Head of caudate nucleus (tissue), 42 donors: ENCODE results near the gene COL23A1.
A peak's percentile ranks its signal among the peaks of the same experiment; 100 is the strongest.

ENCODE experiments used
- DNase-seq, 42 donors: peaks; one replicate each; pipeline versions ENCODE4 v3.0.0 to v3.0.0-alpha.2; 2020 to 2021; ENCODE audit warnings: mixed read lengths in 7 of 42
- intact Hi-C: fragments of 100-400 bp; cut with DNase I; formaldehyde crosslinking; loops from one replicate; pipeline ENCODE4 v1.15.0; 2022

The COL23A1 gene

DNA sequence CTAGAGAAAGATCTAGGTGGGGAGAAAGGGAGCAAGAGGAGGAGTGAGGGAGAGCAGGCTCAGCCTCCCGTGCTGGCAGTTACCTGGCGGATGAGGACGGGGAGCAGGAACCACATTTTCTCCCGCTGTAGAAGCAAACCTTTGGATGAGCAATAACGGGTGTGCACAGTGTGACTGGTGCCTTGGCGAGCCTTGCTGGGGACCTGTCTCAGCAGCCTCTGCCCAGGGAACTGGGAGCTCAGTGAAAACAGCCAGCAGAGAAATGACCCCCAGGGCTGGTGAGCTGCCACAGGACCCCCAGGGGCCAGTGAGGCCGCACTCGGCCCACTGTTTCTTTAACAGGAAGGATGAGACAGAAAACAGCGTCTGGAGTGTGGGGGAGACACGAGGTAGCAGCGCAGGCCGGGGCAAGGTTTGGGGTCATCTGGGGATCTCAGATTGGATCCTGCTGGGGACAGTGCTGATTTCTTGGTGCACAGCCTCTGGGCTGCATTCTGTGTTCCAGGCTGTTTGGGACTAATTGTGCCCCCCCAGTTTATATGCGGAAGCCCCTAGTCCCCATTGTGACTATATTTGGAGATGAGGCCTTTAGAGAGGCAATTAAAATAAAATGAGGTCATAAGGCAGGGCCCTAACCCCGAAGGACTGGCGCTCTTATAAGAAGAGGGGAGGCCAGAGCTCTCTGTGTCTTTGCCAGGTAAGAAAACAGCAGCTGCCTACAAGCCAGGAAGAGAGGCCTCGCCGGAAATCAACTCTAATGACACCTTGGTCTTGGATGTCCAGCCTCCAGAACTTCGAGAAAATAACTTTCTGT lies 238.8 kb downstream of the COL23A1 start:
- intact Hi-C loops, result no loop called here
- DNase-seq, result no peak

DNA sequence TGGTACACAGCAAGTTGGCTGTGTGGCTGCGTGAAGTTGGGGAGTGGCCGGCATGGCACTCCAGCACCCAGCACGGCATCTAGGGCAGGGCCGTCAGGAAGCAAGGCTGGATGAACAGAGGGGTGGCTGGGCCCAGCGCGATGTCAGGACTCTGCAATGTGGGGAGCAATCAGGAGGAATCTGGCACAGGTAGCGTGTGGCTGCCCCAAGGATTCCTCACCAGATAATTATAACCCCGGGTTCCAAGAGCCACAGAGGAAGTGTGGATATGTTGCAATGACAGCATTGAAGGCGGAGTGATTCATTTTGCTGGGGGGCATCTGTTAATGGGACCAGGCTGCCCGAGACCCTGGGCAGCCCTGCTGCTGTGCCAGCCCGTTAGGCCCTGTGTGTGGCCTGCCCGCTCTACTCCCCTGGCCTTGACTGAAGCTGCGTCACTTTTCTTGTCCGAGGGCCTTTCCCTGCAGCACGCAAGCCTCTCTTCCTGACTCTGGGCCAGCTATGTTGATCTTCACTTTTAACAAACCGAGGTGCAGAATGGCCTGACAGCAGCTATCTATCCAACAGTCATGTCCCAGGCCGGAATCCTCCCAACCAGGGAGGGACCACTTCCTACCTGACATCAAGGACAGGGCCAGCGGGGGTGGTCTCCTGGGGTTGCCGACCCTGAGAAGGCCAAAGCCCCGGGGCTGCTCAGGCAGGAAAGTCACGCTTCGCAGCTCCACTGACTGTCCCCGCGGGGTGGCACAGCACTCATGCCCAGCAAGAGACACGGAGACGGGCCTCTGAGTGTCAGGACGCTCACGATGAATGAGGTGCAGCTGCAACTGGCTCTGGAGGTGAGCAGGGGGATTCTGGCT lies 239.6 kb downstream of the COL23A1 start:
- no peak for DNase-seq

DNA sequence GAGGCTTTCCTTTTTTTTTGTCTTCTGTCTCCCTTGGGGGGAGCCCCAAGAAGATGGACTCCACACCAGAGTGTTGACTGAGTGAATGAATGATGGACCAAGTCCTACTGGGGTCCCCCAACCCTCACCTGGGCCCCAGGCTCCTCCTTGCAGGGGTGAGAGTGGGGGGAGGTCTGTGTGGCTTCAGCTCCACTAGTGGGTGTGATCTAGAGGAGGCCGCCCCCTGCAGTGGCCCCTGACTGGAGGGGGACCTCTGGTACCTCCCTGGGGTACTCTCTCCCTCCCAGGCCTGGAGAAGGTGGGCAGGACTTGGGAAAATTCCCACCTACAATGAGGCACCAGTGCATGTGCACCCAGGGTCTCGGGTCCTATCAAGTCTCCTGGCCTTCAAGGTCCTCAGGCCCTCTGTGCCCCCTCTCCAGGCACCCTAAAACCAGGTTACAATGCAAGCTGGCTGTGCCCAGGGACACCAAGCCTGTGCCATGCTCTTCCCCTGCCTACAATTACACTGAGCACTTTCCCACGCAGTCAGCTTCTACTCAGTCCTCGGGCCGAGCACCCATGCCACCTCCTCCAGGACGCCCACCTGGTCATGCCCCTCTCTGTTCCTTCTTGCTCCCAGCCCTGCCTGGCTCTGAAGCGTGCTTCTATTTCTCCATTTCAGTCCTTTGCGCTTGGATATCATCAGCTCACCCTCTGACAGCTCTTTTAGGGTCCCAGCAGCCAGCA lies 240.4 kb downstream of the COL23A1 start:
- intact Hi-C loops, result no loop called here
- no peak for DNase-seq

More for the DNA sequence above, 239.6 kb downstream of the COL23A1 start:
- intact Hi-C loops, result no loop called here

DNA sequence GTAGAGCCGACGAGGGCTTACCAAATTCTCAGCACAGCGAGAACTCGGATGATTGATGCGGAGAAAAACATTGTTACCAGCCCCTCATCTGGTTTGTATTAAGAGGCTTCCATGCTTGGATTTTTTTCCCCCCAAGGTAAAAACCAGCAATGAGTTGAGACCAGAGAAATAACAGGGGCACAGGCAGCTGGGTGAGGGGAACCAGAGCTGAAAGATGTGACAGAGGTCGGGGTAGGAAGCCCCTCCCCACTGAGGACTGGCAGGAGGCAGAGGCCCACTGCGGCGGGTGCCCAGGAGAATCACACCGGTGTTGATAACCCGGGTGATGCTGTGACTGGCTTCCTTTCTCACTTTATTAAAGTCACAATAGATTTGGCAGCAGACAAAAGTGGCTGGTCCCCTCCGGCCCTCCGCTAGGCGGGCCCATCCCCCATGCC lies 241.1 kb downstream of the COL23A1 start:
- intact Hi-C loops, result no loop called here
- no peak for DNase-seq

DNA sequence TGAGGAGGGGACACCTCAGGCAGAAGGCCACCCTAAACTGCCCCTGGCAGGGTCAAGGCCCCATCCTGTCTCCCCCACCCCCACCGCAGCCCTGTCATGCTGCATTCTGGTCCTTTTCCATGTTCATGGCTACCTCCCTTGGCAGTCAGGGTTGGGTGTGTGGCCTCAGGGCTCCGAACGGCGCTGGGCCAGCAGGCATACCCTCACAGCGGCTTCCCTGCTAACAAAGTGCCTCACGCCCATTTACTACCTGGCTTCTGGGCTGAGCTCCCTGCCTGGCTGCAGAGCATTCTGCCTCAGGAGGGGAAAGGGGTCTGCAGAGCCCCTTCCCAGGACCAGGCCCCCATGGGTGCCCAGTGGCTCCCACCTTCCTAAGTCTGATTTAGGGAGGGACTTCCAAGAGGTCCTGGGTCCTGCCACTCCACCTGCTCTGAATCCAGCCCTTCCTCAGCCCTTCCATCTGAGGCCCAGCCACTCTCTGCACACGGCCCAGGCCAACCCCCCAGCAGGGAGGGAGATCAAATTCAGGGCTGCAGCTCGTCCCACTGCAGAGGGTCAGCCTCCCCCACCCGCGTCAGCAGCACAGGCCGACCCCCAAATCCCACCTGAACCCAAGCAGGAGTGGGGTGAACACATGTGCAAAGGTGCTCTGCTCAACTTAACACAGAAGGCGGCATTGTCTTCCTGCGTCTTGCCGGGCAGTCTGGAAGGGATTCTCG lies 241.7 kb downstream of the COL23A1 start:
- intact Hi-C loops, result no loop called here
- DNase-seq, result no peak

DNA sequence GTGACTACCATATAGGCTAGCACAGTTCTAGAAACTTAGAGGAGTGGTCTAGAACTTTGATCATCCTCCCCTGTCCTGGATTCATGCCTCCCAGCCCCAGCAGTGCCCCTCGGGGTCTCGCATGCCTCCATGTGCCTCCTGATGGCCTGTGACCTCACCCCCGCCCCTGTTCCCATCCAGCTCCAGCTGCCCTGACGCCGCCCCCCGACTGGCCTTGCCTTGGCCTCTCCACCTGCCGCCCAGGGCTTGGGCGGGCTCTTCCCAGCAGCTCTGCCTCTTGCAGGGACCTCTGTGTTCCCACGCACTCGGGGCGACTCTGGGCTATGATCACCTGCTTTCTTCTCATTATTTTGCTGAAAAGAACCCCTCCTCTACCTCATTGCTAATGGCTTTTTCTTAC lies 242.2 kb downstream of the COL23A1 start:
- DNase-seq, result no peak
- intact Hi-C loops, result no loop called here

DNA sequence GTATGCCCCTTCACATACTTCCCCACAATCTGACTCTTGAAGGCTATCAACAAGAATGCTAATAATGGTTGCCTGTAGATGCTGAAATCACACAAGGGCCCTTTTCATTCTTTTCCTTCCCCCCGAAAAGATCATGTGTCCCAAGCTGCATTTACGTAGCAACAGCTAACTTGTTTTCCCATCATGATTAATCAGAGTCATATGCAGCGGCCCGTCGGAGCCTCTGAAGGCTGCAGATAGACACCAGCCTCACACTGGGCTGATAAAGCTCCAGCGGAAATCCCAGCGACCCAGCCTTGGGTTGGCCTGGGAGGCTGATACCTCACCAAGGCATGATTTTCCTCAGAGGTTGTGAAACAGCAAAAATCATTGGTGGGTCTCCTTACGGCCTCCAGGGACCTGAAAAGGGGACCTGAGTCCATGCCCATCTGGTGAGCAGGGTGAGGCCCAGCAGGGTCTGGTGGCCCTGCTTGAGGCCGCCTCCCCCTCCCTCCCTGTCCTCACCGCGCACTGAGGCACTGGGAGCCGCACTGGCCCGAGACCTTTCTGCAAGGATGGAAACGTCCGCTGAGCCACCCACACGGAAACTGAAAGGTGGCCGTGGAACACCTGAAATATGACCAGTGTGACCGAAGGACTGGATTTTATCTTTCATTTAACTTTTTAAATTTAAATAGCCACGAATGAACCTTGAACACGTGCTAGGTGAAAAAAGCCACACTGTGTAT lies 243.4 kb downstream of the COL23A1 start:
- peak in 35 of 42 donors; percentile 18 to 85 (median 60) for DNase-seq
- intact Hi-C loops, result no loop called here

DNA sequence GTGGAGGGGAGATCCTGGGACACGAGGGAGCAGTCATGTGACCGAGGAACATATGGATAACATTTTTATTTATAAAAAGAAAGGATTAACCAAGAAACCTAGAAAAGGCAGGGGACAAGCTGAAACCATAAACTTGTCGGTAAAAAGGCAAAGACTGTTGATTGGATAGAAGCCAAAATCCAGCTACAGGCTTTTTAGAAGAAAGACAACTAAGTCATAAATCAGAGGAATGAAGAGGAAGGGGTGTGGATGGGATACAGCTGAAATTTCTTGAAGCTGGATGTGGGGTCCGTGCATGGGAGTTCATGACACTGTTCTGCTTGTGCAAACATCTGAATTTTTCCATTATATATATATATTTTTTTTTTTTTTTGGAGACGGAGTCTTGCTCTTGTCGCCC lies 246.9 kb downstream of the COL23A1 start:
- intact Hi-C loops, result no loop called here
- DNase-seq, result no peak

DNA sequence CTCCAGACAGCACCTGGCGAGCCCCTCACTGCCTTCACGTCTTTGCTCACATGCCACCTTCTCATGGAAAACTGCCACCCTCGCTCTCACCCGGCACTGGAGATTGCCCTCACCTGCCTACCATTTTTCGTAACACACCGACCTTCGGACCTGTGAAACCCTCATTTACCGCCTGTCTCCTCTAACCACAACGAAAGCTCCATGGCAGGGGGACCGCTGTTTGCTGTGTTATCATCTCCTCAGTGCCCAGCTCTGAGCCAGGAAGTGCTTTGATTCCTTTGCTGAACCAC lies 248.4 kb downstream of the COL23A1 start:
- intact Hi-C loops, result no loop called here

DNA sequence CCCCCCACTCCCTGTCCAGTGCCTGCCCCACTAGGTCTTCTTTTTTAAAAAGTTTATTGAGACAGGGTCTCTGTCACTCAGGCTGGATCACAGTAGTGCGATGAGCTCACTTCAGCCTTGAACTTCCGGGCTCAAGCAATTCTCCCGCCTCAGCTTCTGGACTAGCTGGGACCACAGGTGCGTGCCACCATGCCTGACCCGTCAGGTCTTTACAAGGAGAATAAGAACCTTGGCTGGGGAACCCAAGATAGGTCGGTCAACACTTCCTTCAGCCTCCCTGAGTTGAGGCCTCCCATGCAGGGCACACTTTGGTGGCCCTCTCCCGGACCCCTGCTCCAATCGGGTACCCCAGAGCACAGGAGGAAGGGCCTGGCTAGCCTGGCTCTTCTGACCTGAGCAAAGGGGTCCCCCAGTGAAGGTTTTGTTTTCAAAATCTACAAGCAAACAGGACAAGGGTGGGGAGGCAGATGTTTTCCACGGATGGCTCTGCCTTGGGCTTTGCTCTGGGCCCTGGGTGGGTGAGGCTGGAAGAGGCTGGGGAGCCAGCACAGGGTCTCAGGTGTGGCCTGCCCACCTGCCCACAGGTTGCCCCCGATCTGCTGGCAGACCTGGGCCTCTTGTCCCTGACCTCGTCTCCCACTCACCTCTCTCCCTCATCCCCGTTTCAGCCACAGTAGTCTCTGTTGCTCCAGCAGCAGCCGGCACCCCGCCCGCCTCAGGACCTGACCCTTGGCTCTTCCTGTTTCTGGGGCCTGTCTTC lies 248.9 kb downstream of the COL23A1 start:
- no peak for DNase-seq
- intact Hi-C loops, result no loop called here

More for the DNA sequence above, 248.4 kb downstream of the COL23A1 start:
- DNase-seq, result no peak

DNA sequence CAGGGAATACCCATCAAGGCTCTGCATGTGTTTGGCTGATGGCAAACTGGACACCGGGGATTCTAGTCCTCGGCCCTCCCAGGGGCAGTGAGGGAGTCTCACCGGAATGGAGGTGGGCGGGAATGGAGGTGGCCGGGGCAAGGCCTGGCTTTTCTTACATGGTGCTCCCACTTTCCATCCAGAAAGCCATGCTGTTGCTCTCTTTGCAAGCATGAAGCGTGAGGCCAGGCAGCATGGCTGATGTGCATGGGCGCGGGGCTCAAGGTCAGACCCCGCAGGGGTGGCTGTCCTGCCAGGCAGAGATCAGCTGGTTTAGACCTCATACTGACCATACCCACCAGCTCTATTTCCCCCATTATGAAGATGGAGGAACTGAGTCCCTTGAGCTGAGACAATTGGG lies 249.6 kb downstream of the COL23A1 start:
- intact Hi-C loops, result no loop called here
- no peak for DNase-seq

DNA sequence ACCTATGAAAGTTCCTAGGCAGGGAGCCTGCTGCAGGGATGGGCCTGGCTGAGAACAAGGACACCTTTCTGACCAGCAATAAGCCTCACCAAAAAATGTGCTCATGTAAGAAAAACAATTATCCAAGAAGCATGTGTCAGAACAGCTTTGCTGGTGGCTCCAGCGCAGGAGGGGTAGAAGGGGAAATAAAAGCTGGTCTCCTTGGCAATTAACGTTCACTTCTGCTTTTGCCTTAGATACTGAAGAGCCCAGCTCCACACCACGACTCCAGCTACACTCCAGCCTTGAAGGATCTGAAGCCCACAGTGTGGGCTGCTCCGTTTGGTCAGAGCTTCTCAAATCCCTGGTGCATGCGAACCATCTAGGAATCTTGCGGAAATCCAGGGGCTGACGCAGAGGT lies 250.0 kb downstream of the COL23A1 start:
- intact Hi-C loops, result no loop called here
- DNase-seq, result peak in 1 of 42 donors; percentile 3

DNA sequence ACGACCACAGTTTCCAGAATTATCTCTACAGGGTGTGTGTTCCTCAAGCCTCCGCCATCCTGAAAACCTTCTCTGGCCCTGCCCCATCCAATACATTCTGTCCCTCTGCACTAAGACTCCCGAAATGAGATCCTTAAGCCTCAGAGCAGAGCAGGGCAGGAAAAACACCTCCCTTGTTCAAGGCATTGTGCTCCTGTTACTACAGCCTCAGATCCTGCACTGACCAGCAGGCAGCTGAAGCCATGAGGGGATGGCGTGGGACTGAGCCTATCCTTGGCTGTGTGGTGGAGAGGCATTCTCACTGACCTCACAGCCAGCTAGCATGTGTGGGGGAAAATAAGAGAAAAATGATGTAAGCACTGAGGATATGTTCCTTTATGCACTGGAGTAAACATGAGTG lies 250.9 kb downstream of the COL23A1 start:
- DNase-seq, result peak in 1 of 42 donors; percentile 0
- intact Hi-C loops, result no loop called here

DNA sequence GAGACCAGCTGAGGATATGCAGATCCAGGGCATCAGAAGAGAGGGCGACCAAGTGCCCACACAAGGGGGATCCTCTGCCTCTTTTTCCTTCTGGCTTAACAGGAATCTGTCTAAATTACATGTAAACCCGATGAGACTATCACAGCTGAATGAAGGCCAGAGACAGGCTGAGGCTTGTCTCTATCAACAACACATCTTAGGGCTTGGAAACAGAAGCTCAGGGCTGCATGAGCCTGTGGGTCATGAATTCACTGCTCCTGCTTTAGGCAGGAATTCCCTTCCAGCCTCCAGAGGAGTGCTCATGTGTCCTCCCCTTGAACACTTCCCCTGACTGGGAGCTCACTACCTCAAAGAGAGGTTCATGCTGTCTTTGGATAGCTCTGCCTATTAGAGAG lies 251.4 kb downstream of the COL23A1 start:
- DNase-seq, result no peak
- intact Hi-C loops, result no loop called here

DNA sequence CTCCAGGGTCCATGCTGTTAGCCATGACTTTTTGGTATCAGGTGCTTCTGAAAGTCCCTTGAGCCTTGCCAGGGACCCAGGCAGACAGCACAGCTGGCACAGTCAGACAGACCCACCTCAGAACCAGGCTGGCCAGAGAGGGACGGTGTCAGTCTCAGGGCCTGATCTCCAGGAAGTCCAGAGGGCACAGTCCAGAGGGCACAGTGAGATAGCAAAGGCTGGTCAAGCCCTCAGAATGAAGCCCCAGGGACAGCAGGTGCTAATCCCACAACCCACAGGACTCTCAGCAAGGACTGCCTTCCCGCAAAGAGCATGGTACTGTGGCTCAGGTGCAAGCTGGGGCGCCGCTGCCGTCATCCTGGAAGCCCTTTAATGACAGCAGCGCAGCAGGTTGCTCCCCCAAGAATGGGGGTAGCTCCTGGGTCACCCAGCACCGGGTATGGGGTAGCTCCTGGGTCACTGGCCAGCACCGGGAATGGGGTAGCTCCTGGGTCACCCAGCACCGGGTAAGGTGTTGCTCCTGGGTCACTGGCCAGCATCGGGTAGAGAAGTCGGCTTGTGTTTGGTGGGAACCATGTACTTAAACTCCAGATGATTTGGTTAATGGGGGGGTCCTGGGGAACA lies 252.0 kb downstream of the COL23A1 start:
- intact Hi-C loops, result no loop called here
- no peak for DNase-seq

DNA sequence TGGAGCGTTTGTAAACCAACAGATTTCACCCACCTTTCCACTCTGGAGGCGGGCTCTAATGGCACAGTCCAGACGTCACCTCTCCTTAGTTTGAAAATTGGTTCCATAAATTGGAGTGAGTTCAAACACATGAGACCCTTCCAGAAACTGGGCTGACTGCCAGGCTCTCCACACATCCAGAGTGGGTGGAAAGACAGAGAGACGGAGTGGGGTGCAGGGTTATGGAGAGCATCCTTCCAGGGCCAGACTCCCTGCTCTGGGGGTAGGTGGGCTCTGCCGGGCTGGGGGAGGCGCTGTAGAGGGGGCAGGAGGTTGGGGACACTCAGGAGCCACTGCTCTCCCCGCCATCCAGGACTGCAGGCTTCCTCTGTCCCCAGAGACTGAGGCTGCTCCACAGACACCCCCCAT lies 252.9 kb downstream of the COL23A1 start:
- intact Hi-C loops, result no loop called here
- DNase-seq, result no peak

DNA sequence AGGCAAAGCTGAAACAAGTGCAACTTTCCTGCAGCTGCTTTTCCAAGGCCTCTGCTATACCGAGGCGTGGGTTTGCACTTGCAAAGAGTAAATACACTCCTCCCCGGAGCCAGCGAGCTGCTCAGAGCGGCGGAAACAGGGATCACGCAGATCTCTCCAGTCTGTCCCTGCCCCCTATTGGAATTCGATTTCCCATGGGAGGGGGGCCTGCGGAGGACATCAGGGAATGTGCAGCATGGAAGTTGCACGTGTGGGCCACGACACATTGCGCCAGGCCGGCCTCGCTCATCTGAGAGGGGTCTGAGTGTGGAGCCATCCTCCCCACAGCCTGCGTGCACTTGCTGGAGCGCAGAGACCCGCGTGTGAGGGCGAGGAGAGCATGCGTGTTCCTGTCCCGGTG lies 253.3 kb downstream of the COL23A1 start:
- intact Hi-C loops, result no loop called here
- DNase-seq, result no peak
